GM12878 (cell line): ENCODE data around the gene NRDE2. TPM values are rescaled to one million over a fixed set of nuclear protein-coding genes. Genes with fewer than 3 reads are reported as not detected.

Source experiments
- BMI1 ChIP-seq: fragments of 450-650 bp; IDR thresholded peaks from 2 replicates; pipeline ENCODE4 v1.6.1; 2016; ENCODE audit warnings: mild to moderate bottlenecking, moderate library complexity, borderline replicate concordance
- CBX3 ChIP-seq: fragments of 200-600 bp; sonication (generic); IDR thresholded peaks from 2 replicates; pipeline ENCODE4 v1.6.1; 2016; ENCODE audit warnings: low read depth, borderline replicate concordance
- CREB1 ChIP-seq: IDR thresholded peaks from 2 replicates; pipeline ENCODE4 v1.6.1; 2012; ENCODE audit warnings: low read depth, mild to moderate bottlenecking, inconsistent platforms
- HCFC1 ChIP-seq: fragments of 150-350 bp; IDR thresholded peaks from 2 replicates; pipeline ENCODE4 v1.6.1; 2014; ENCODE audit warnings: low read length
- HDAC6 ChIP-seq: fragments of 200-600 bp; sonication (generic); IDR thresholded peaks from one replicate; pipeline ENCODE4 v1.8.0; 2017; ENCODE audit warnings: antibody characterized with exemption; ENCODE audit not compliant: unreplicated experiment
- IKZF2 ChIP-seq, 2 experiments: fragments of 450-650 bp; IDR thresholded peaks; 2 replicates each; pipeline ENCODE4 v1.6.1; 2017; ENCODE audit warnings: mild to moderate bottlenecking in 2 of 2, moderate library complexity in 2 of 2
- MTA2 ChIP-seq: fragments of 450-650 bp; IDR thresholded peaks from 2 replicates; pipeline ENCODE4 v1.6.1; 2016; ENCODE audit warnings: low read depth, mild to moderate bottlenecking, moderate library complexity
- MYB ChIP-seq: fragments of 150-350 bp; IDR thresholded peaks from 2 replicates; pipeline ENCODE4 v1.6.1; 2014; ENCODE audit warnings: mild to moderate bottlenecking, low read depth, low read length, borderline replicate concordance
- NFYB ChIP-seq: IDR thresholded peaks from 2 replicates; pipeline ENCODE4 v1.6.1; 2011; ENCODE audit warnings: low read depth, mild to moderate bottlenecking, low read length, improper control_type of control experiment, moderate library complexity; ENCODE audit not compliant: insufficient read depth
- NR2F1 ChIP-seq: fragments of 450-650 bp; conservative IDR thresholded peaks from 2 replicates; pipeline ENCODE4 v1.6.1; 2017; ENCODE audit warnings: mild to moderate bottlenecking
- PAX8 ChIP-seq: fragments of 450-650 bp; IDR thresholded peaks from 2 replicates; pipeline ENCODE4 v1.6.1; 2017; ENCODE audit warnings: mild to moderate bottlenecking, moderate library complexity
- POLR2AphosphoS2 ChIP-seq: IDR thresholded peaks from 2 replicates; pipeline ENCODE4 v1.6.1; 2011; ENCODE audit warnings: low read depth, mild to moderate bottlenecking, low read length, improper control_type of control experiment, moderate library complexity
- POU2F2 ChIP-seq: IDR thresholded peaks from 3 replicates; pipeline ENCODE4 v1.6.1; 2011; ENCODE audit warnings: low read depth, mild to moderate bottlenecking, low read length, borderline replicate concordance
- RUNX3 ChIP-seq: IDR thresholded peaks from 2 replicates; pipeline ENCODE4 v1.6.1; 2012; ENCODE audit warnings: low read length, inconsistent platforms
- SP1 ChIP-seq: IDR thresholded peaks from one replicate; pipeline ENCODE4 v1.6.1; 2011; ENCODE audit warnings: low read depth, low read length
- TCF12 ChIP-seq: IDR thresholded peaks from 2 replicates; pipeline ENCODE4 v1.6.1; 2011; ENCODE audit warnings: low read depth, mild to moderate bottlenecking, low read length
- polyA plus RNA-seq, 11 experiments: library from polyadenylated mRNA; depleted of rRNA in 4 of 11; unstranded in 6 of 11; stranded (reverse) in 5 of 11; fragments of >200 nt; fragmentation: Nextera tagmentation in 4 of 11; fragmentation: Illumina TruSeq in 1 of 11; extraction: Ambion mirVana in 4 of 11; extraction: Trizol in 1 of 11; gene quantifications; 1 replicate in 1 of 11; 2 replicates in 10 of 11; pipeline versions ENCODE4 v1.2.1 to v1.2.3, GENCODE V29; 2011 to 2016; ENCODE audit warnings: inconsistent platforms in 2 of 11, missing spikeins in 2 of 11, low read depth in 1 of 11
- total RNA-seq, 4 experiments: library from RNA; depleted of rRNA in 3 of 4; stranded (reverse); fragments of >200 nt in 3 of 4; fragmentation: Illumina TruSeq in 1 of 4; extraction: Trizol in 1 of 4; gene quantifications; 2 replicates each; pipeline versions ENCODE4 v1.2.1 to v1.2.3, GENCODE V29; 2013 to 2021
- TF ChIP-seq, protein P1 (sequence below): fragments of 450-650 bp; IDR thresholded peaks from 2 replicates; pipeline ENCODE4 v1.6.1; 2017; ENCODE audit warnings: mild to moderate bottlenecking, moderate library complexity
- TF ChIP-seq, protein P2 (sequence below): IDR thresholded peaks from 2 replicates; pipeline ENCODE4 v1.6.1; 2011; ENCODE audit warnings: mild to moderate bottlenecking, low read depth, low read length, moderate library complexity; ENCODE audit not compliant: insufficient replicate concordance
- TF ChIP-seq, protein P3 (sequence below): fragments of 450-650 bp; formaldehyde crosslinking; IDR thresholded peaks from 2 replicates; pipeline ENCODE4 v1.5.0; 2022; ENCODE audit warnings: mild to moderate bottlenecking, missing genetic modification characterization
- TF ChIP-seq, protein P4 (sequence below): fragments of 150-350 bp; IDR thresholded peaks from 2 replicates; pipeline ENCODE4 v1.6.1; 2014; ENCODE audit warnings: mild to moderate bottlenecking, low read depth, low read length

The NRDE2 gene
- total and polyA plus RNA-seq, 10 of the 15 experiments (the other 5 are each of a cell fraction or from before 2014, with no cell fraction given): 8.3 to 21.0 (median 13.8) TPM

GRCh38 chr14:90331497-90332270, at the start of gene NRDE2 (continued):
- TF ChIP-seq, protein P1, sequence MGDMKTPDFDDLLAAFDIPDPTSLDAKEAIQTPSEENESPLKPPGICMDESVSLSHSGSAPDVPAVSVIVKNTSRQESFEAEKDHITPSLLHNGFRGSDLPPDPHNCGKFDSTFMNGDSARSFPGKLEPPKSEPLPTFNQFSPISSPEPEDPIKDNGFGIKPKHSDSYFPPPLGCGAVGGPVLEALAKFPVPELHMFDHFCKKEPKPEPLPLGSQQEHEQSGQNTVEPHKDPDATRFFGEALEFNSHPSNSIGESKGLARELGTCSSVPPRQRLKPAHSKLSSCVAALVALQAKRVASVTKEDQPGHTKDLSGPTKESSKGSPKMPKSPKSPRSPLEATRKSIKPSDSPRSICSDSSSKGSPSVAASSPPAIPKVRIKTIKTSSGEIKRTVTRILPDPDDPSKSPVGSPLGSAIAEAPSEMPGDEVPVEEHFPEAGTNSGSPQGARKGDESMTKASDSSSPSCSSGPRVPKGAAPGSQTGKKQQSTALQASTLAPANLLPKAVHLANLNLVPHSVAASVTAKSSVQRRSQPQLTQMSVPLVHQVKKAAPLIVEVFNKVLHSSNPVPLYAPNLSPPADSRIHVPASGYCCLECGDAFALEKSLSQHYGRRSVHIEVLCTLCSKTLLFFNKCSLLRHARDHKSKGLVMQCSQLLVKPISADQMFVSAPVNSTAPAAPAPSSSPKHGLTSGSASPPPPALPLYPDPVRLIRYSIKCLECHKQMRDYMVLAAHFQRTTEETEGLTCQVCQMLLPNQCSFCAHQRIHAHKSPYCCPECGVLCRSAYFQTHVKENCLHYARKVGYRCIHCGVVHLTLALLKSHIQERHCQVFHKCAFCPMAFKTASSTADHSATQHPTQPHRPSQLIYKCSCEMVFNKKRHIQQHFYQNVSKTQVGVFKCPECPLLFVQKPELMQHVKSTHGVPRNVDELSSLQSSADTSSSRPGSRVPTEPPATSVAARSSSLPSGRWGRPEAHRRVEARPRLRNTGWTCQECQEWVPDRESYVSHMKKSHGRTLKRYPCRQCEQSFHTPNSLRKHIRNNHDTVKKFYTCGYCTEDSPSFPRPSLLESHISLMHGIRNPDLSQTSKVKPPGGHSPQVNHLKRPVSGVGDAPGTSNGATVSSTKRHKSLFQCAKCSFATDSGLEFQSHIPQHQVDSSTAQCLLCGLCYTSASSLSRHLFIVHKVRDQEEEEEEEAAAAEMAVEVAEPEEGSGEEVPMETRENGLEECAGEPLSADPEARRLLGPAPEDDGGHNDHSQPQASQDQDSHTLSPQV: no peak
- TF ChIP-seq, protein P2, sequence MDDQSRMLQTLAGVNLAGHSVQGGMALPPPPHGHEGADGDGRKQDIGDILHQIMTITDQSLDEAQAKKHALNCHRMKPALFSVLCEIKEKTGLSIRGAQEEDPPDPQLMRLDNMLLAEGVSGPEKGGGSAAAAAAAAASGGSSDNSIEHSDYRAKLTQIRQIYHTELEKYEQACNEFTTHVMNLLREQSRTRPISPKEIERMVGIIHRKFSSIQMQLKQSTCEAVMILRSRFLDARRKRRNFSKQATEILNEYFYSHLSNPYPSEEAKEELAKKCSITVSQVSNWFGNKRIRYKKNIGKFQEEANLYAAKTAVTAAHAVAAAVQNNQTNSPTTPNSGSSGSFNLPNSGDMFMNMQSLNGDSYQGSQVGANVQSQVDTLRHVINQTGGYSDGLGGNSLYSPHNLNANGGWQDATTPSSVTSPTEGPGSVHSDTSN: no peak
- TF ChIP-seq NR2F1: peak; percentile 84
- TF ChIP-seq MTA2: no peak
- TF ChIP-seq POLR2AphosphoS2: no peak
- TF ChIP-seq HDAC6: peak; percentile 61
- peak; percentile 27; the same call in 1 of the 2 replicates for TF ChIP-seq CREB1
- TF ChIP-seq PAX8: no peak
- TF ChIP-seq IKZF2 (IDR thresholded peaks at IDR 0.05): peak; percentile 73 to 79
- peak; percentile 74 for TF ChIP-seq RUNX3
- TF ChIP-seq POU2F2: no peak
- TF ChIP-seq BMI1: no peak
- no peak for TF ChIP-seq MYB
- no peak for TF ChIP-seq CBX3
- TF ChIP-seq SP1: no peak
- peak; percentile 77 for TF ChIP-seq HCFC1
- TF ChIP-seq NFYB: no peak
- TF ChIP-seq, protein P3, sequence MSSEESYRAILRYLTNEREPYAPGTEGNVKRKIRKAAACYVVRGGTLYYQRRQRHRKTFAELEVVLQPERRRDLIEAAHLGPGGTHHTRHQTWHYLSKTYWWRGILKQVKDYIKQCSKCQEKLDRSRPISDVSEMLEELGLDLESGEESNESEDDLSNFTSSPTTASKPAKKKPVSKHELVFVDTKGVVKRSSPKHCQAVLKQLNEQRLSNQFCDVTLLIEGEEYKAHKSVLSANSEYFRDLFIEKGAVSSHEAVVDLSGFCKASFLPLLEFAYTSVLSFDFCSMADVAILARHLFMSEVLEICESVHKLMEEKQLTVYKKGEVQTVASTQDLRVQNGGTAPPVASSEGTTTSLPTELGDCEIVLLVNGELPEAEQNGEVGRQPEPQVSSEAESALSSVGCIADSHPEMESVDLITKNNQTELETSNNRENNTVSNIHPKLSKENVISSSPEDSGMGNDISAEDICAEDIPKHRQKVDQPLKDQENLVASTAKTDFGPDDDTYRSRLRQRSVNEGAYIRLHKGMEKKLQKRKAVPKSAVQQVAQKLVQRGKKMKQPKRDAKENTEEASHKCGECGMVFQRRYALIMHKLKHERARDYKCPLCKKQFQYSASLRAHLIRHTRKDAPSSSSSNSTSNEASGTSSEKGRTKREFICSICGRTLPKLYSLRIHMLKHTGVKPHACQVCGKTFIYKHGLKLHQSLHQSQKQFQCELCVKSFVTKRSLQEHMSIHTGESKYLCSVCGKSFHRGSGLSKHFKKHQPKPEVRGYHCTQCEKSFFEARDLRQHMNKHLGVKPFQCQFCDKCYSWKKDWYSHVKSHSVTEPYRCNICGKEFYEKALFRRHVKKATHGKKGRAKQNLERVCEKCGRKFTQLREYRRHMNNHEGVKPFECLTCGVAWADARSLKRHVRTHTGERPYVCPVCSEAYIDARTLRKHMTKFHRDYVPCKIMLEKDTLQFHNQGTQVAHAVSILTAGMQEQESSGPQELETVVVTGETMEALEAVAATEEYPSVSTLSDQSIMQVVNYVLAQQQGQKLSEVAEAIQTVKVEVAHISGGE: no peak
- no peak for TF ChIP-seq TCF12
- TF ChIP-seq, protein P4, sequence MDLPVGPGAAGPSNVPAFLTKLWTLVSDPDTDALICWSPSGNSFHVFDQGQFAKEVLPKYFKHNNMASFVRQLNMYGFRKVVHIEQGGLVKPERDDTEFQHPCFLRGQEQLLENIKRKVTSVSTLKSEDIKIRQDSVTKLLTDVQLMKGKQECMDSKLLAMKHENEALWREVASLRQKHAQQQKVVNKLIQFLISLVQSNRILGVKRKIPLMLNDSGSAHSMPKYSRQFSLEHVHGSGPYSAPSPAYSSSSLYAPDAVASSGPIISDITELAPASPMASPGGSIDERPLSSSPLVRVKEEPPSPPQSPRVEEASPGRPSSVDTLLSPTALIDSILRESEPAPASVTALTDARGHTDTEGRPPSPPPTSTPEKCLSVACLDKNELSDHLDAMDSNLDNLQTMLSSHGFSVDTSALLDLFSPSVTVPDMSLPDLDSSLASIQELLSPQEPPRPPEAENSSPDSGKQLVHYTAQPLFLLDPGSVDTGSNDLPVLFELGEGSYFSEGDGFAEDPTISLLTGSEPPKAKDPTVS: no peak
